GM06990 (cell line): ENCODE results near the gene MAOB.

ENCODE experiments used
- DNase-seq: peaks from one replicate; pipeline ENCODE4 v3.0.0-alpha.2; 2011; ENCODE audit not compliant: insufficient read length; ENCODE audit errors: extremely low read depth
- H3K27me3 ChIP-seq: replicated peaks from 2 replicates; pipeline ENCODE4 v1.6.0; 2011; ENCODE audit warnings: low read length; ENCODE audit not compliant: control insufficient read depth, insufficient read depth
- H3K36me3 ChIP-seq: 2 replicates; pipeline ENCODE4 v1.5.1; 2011; ENCODE audit warnings: low read length; ENCODE audit not compliant: control insufficient read depth, insufficient read depth
- H3K4me3 ChIP-seq: replicated peaks from 2 replicates; pipeline ENCODE4 v1.5.1; 2011; ENCODE audit warnings: low read depth, mild to moderate bottlenecking, control low read depth, low read length
- CTCF ChIP-seq: IDR thresholded peaks from 2 replicates; pipeline ENCODE4 v1.5.1; 2011; ENCODE audit warnings: low read length, control low read depth, mild to moderate bottlenecking, inconsistent platforms; ENCODE audit not compliant: insufficient read depth, poor library complexity, severe bottlenecking

Gene MAOB

GRCh38 chrX:43880425-43880824 is 1.8 kb downstream of the MAOB start:
- TF ChIP-seq CTCF = no peak
- no peak for DNase-seq
- no peaks in the 10 kb centered on the region; the same call in 1 of the 2 replicates for H3K27me3 ChIP-seq
- no peak overlapping the region for H3K4me3 ChIP-seq
- no peaks in the 10 kb centered on the region for H3K36me3 ChIP-seq

GRCh38 chrX:43878906-43879526 is 3.2 kb downstream of the MAOB start:
- Histone ChIP-seq H3K36me3 (no peaks in the 10 kb centered on the region), H3K27me3 (no peaks in the 10 kb centered on the region; the same call in 1 of the 2 replicates), H3K4me3 (no peak overlapping the region)
- TF ChIP-seq CTCF = no peak
- DNase-seq = no peak

GRCh38 chrX:43876680-43877079 is 5.6 kb downstream of the MAOB start:
- Histone ChIP-seq H3K27me3 (no peaks in the 10 kb centered on the region), H3K36me3 (no peaks in the 10 kb centered on the region), H3K4me3 (no peak overlapping the region)
- DNase-seq = no peak
- TF ChIP-seq CTCF = no peak

GRCh38 chrX:43870758-43871419 is 11.4 kb downstream of the MAOB start:
- no peak for TF ChIP-seq CTCF
- Histone ChIP-seq H3K4me3 (no peak overlapping the region), H3K36me3 (no peaks in the 10 kb centered on the region), H3K27me3 (no peaks in the 10 kb centered on the region)
- DNase-seq = no peak

- no peak for TF ChIP-seq CTCF
Measured at GRCh38 chrX:43870011-43870410, 12.2 kb downstream of the MAOB start.

More at GRCh38 chrX:43870011-43870410, 12.2 kb downstream of the MAOB start:
- no peak for DNase-seq
- H3K36me3 ChIP-seq = no peaks in the 10 kb centered on the region
- no peak overlapping the region for H3K4me3 ChIP-seq
- H3K27me3 ChIP-seq = no peaks in the 10 kb centered on the region
